HG03139 (cell line): ENCODE data around the gene HNF4A.

Source experiments
- ATAC-seq: cut with Tn5 transposase; IDR thresholded peaks from one replicate; pipeline ENCODE4 v1.9.1; 2021; ENCODE audit not compliant: unreplicated experiment

HNF4A gene

GRCh38 chr20:44423480-44423879, 68.0 kb downstream of the HNF4A start:
- no peak for ATAC-seq

GRCh38 chr20:44424039-44424495, 68.6 kb downstream of the HNF4A start:
- no peak for ATAC-seq

DNA sequence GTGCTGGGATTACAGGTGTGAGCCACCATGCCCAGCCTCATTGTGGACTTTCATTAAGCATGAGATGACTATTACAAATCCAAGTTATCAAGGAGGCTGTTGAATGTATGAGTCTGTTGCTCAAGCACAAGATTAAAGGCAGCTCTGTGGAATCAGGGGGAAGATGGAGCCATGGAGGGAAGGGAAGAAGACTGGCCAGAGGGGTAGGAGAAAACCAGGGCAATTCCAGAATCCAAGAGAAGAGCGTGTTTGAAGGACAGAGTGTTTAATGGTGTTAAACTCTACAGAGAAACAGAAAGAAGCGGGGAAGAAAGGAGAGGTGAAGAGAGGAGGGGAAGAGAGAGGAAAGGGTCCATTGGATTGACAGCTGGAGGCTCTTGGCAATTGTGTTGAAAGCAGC, 70.4 kb downstream of the HNF4A start:
- no peak for ATAC-seq

- no peak for ATAC-seq
Measured at GRCh38 chr20:44426879-44427790, 71.6 kb downstream of the HNF4A start.

DNA sequence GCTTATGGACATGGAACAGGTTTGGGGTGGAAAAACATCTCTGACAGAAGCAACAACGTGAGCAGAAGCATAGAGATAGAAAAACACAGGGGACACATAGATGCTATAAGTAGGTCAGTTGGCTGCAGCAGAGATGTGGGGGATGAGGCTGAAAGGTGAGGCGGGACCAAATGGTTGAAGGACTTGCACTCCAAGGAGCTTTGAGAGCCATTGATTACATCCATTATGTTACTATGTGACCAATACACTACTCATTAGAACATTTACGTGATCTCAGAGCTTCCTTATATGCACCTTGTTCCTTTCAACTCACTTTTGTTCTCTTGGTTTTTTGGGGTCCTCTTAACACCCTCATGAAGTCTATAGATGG, 72.3 kb downstream of the HNF4A start:
- ATAC-seq, result no peak

DNA sequence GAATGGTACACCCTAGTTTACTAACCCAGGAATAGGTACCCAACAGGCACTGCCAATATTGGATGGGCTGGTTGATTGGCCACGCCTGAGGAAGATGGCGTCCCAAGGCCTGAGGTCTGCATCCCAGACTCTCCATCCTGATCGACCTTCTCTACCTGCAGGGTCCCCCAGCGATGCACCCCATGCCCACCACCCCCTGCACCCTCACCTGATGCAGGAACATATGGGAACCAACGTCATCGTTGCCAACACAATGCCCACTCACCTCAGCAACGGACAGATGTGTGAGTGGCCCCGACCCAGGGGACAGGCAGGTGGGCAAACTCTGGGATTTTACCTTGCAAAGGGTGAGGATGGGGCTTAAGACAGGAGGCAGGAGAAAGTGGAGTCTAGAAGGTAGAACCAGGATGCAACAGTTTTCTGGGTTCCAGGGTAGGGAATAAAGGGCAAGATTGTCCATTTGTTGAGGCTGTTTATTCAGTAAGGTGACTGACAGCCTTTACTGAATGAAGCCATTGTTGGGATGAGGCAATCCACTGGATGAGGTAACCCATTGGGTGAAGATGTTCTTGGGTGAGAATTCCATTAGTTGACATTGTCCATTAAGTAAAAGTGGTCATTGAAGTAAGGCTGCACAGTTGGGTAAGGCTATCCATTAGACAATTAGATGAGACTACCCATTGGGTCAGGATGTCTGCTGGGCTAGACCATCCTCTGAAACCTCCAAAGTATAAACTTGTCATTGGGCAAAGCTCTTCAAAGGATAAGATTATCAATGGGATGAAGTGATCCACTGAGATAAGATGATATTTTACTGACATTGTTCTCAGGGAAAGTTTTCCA, 72.9 kb downstream of the HNF4A start:
- ATAC-seq, result no peak

- ATAC-seq, result no peak
Measured at GRCh38 chr20:44429017-44429339, 73.5 kb downstream of the HNF4A start.

GRCh38 chr20:44429419-44430269, 74.1 kb downstream of the HNF4A start:
- no peak for ATAC-seq

- no peak for ATAC-seq
Measured at GRCh38 chr20:44430270-44431065, 75.0 kb downstream of the HNF4A start.

GRCh38 chr20:44431118-44431501, 75.6 kb downstream of the HNF4A start:
- no peak for ATAC-seq

- ATAC-seq, result no peak
Measured at GRCh38 chr20:44431502-44432234, 76.2 kb downstream of the HNF4A start.

- ATAC-seq, result no peak
Measured at GRCh38 chr20:44432618-44433577, 77.4 kb downstream of the HNF4A start.

DNA sequence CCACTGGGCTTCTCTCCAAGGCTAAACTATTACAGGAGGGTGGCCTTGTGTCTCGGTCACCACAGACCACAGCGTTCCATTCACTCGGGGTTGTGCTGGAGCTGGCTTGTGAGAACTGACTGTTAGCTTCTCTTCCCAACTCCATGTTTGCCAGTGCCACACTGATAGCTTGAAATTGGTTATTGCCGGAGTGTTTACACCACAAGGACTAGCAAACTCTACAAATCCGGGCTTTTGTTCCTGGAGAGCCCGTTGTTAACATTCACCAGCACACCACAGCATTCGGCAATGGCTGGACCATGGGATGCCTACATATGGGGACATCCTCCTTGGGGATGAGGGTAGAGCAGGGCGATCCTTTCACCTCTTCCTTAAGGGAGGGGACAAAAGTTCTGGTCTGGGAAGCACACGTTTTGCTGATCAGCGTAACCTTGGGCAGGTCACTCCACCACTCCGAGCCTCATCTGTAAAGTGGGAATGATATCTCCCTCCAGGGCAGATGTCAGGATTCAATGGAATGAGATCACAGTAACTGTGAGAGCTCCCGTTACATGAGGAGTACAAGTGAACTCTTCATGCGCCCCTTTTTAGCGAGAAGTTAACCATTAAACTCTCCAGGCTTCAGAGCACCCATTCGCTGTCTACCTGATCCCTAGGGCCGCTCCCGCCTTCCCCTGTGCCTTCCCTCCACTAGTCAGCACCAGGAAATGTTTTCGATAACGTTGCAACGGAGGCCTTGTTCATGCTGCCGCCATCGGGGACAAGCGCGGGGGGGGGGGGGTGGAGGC, 78.4 kb downstream of the HNF4A start:
- ATAC-seq, result no peak

GRCh38 chr20:44435630-44436335, 80.3 kb downstream of the HNF4A start:
- no peak for ATAC-seq

DNA sequence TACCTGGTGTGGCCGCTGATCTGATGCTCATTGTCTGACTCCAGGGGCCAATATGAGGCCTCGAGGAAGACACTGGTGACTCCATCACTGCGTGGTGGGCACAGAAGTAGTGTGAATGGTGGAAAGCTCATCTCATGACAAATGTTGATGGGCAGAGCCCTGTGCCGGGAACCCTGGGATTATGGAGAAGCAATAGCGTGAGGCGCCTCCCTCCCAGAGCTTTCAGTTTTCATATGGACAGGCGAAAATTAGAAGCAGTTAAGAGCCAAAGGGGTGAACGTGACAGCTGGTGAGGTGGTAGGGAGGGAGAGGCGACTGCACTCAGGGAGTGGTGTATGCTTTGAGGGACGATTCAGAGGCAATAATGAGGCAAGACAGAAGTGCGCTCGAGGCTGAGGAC, 80.9 kb downstream of the HNF4A start:
- ATAC-seq, result no peak

DNA sequence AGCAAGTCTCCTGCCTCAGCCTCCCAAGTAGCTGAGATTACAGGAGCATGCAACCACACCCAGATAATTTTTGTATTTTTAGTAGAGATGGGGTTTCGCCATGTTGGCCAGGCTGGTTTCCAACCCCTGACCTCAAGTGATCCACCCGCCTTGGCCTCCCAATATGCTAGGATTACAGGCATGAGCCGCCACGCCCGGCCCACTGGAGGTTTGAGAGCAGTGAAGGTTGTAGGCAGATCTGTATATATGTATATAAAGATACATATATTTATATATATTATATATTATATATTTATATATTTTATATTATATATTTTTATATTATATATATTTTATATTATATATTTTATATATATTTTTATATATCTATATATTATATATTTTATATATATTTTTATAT, 82.0 kb downstream of the HNF4A start:
- no peak for ATAC-seq

DNA sequence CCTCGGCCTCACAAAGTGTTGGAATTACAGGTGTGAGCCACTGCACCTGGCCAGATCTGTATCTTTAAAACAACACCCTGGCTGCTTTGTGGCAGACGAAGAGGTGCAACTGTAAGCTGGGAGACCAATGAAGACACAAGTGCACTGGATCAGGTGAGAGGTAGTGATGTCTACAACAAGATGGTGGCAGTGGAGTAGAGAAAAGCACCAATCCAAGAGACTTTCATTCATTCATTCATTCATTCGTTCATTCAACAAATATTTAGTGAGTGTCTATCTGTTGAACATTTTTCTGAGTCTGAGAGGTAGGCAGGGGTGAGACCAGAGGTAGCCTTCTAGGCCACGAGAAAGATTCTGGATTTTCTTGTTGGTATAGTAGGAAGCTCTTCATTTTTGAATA, 83.3 kb downstream of the HNF4A start:
- no peak for ATAC-seq
